ENCODE data around the gene ZNRF2. TPM values are rescaled to one million over a fixed set of nuclear protein-coding genes. Genes with fewer than 3 reads are reported as not detected.

The ZNRF2 gene
- polyA plus RNA-seq, 1 experiment = 1.6 TPM

DNA sequence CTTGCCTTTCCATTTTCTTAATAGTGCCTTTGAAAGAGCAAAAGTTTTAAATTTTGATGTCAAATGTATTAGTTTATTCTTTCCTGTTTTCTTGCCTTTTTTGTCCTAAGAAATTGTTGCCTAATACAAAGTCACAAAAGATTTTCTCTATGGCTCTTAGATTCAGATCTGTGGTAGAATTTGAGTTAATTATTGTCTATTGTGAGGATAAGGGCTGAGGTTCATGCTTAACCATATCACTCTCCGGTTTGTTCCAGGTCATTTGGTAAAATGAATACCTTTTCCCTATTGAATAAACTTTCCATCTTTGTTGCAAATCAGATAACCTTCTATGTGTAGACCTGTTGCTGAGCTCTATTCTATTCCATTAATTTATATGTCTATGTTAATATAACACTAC lies 98.2 kb downstream of the ZNRF2 start:
- Histone ChIP-seq H3K4me3 (ENCODE audit: low read depth, low read length) (no peak overlapping the region), H3K36me3 (ENCODE audit: control insufficient read depth, insufficient read depth, low read length) (no peaks in the 10 kb centered on the region), H3K27me3 (ENCODE audit: control insufficient read depth, insufficient read depth, low read length) (no peaks in the 10 kb centered on the region)
- no peak for TF ChIP-seq CTCF (IDR thresholded peaks at IDR 0.05; ENCODE audit: insufficient read depth, low read depth, low read length)
- no peak for DNase-seq (ENCODE audit: low read depth)
- CTCF ChIA-PET = no interaction called here
- POLR2A ChIA-PET = no interaction called here

DNA sequence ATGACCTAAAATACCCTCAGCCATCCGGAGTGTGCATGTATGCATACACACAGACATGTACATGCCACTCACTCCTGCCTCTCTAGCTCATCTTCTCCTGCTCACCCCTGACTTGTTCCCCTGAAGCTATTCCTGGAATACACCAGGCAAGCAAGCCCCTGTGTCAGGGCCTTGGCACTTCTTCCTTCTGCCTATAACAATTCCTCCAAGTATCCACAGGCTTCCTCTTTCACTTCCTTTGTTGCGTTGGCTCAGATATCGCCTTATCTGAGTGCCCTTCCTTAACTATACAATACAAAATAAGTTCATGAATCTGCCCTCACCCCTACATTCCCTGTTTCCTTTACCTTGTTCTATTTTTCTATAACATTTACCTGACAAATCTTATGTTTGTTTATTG lies 105.4 kb downstream of the ZNRF2 start:
- Histone ChIP-seq H3K4me3 (ENCODE audit: low read depth, low read length) (no peak overlapping the region), H3K27me3 (ENCODE audit: control insufficient read depth, insufficient read depth, low read length) (no peaks in the 10 kb centered on the region), H3K36me3 (ENCODE audit: control insufficient read depth, insufficient read depth, low read length) (no peaks in the 10 kb centered on the region)
- TF ChIP-seq CTCF (IDR thresholded peaks at IDR 0.05; ENCODE audit: insufficient read depth, low read depth, low read length) = no peak
- ChIA-PET CTCF (interaction anchor here (1.2 kb wide), 1 partner anchor 113 kb away, joined by 3 read pairs; no protein-coding TSS in a partner anchor), POLR2A (no interaction called here)
- DNase-seq (ENCODE audit: low read depth) = no peak

DNA sequence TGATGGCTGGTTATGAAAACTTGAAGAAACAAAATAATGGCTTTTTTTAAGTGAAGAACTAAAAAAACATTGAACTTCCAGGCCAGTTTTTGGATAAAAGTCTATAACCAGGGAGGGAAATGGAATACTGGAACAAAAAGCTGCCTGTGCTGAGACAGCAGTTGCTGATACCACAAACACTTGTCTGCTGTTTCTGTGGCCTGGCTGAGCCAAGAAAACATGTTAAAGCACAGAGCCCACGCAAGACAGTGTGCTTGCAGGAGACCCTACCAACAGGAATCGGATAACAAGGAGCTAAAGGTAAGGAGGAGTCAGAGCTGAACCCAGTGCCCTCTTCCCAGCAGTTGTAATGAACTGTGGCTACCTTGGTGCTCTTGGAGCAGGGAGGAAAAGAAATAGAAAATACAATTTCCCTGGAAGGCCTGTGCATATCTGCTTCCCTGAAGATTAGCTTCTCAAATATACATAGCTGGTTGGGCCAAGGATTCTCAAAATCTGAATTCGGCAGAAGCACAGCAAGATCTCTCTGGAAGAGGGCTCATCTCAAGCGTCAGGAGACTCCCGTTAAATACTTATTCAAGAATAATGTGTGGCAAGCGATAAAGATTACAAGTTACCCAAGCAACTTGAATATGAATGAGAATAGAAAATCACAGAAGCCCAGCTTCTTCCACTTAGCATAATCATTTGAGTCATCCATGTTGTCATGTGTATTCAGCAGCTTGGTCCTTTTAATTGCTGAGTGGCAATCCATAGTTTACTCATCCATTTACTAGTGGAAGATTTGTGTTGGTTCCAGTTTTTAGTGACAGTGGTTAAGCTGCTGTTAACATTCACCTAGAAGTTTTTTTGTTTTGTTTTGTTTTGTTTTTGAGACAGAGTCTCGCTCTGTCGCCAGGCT lies 106.6 kb downstream of the ZNRF2 start:
- ChIA-PET CTCF (interaction anchor here (0.9 to 1.2 kb wide), 2 partner anchors 21 to 114 kb away, joined by 3 read pairs; no protein-coding TSS in a partner anchor), POLR2A (no interaction called here)
- no peak for DNase-seq (ENCODE audit: low read depth)
- Histone ChIP-seq H3K27me3 (ENCODE audit: control insufficient read depth, insufficient read depth, low read length) (no peaks in the 10 kb centered on the region), H3K4me3 (ENCODE audit: low read depth, low read length) (no peak overlapping the region), H3K36me3 (ENCODE audit: control insufficient read depth, insufficient read depth, low read length) (no peaks in the 10 kb centered on the region)
- no peak for TF ChIP-seq CTCF (IDR thresholded peaks at IDR 0.05; ENCODE audit: insufficient read depth, low read depth, low read length)

DNA sequence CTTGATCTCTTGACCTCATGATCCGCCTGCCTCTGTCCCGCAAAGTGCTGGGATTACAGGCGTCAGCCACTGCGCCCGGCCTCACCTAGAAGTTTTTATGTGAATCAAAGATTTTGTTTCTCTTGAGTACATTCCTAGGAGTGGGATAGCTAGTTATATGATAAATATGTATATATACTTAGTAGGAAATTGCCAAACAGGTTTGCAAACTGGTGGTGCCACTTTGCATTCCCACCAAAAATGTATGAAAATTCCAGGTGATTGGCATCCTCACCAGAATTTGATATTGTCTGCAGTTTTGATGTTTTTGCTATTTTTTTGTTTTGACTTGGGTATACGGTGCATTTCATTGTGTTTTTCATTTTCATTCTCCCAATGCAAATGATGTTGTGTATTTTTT lies 107.4 kb downstream of the ZNRF2 start:
- no peaks in the 10 kb centered on the region for H3K27me3 ChIP-seq (ENCODE audit: control insufficient read depth, insufficient read depth, low read length)
- CTCF ChIA-PET = interaction anchor here (0.9 kb wide), 1 partner anchor 21 kb away, joined by 3 read pairs; no protein-coding TSS in a partner anchor

More for the DNA sequence above, 107.4 kb downstream of the ZNRF2 start:
- POLR2A ChIA-PET = no interaction called here
- DNase-seq (ENCODE audit: low read depth) = no peak
- no peak for TF ChIP-seq CTCF (IDR thresholded peaks at IDR 0.05; ENCODE audit: insufficient read depth, low read depth, low read length)
- Histone ChIP-seq H3K4me3 (ENCODE audit: low read depth, low read length) (no peak overlapping the region), H3K36me3 (ENCODE audit: control insufficient read depth, insufficient read depth, low read length) (no peaks in the 10 kb centered on the region)
